Spleen (tissue), 7 donors: ENCODE data around the gene PIGS.

Source experiments
- CTCF ChIP-seq, 11 experiments: fragments of 200-600 bp in 7 of 11; fragments of 450-650 bp in 4 of 11; sonication (generic) in 4 of 11; IDR thresholded peaks in 8 of 11; conservative IDR thresholded peaks in 3 of 11; 1 replicate in 7 of 11; 2 replicates in 4 of 11; pipeline versions ENCODE4 v1.4.0 to v1.8.0; 2016 to 2021; ENCODE audit warnings: antibody characterized with exemption in 11 of 11, inconsistent platforms in 4 of 11, mild to moderate bottlenecking in 1 of 11
- POLR2A ChIP-seq, 3 donors: fragments of 450-650 bp; IDR thresholded peaks; one replicate each; pipeline ENCODE4 v1.5.1; 2017; ENCODE audit warnings: antibody characterized with exemption in 3 of 3, mild to moderate bottlenecking in 1 of 3
- donor health status: DM: no; HTN: no; CAD: no; lungs with moderate emphysema.
- donor health status: DM: no; HTN: no; CAD: no.
- donor health status: DM: no; HTN: no; CAD: no.

GRCh38 chr17:28530250-28530649 is 41.1 kb downstream of the PIGS start:
- no peak for TF ChIP-seq CTCF (IDR thresholded peaks at IDR 0.05 in 8 of 11, conservative IDR thresholded peaks at IDR 0.05 in 3 of 11)
- TF ChIP-seq POLR2A (IDR thresholded peaks at IDR 0.05): no peak
